OCI-LY7 (cell line): Measurements from ENCODE around the gene C17orf113.

ENCODE experiments used
- EZH2phosphoT487 ChIP-seq: fragments of 200-600 bp; sonication (generic); IDR thresholded peaks from 2 replicates; pipeline ENCODE4 v1.6.1; 2018; ENCODE audit warnings: low read depth, borderline replicate concordance, mild to moderate bottlenecking, mixed run types, antibody characterized with exemption, low read length, moderate library complexity, mixed read lengths
- TF ChIP-seq, protein P1 (sequence below): fragments of 200-600 bp; sonication (generic); conservative IDR thresholded peaks from 2 replicates; pipeline ENCODE4 v1.5.1; 2014; ENCODE audit warnings: mild to moderate bottlenecking, antibody characterized with exemption, low read length, moderate library complexity, mixed read lengths

- TF ChIP-seq, protein P1, sequence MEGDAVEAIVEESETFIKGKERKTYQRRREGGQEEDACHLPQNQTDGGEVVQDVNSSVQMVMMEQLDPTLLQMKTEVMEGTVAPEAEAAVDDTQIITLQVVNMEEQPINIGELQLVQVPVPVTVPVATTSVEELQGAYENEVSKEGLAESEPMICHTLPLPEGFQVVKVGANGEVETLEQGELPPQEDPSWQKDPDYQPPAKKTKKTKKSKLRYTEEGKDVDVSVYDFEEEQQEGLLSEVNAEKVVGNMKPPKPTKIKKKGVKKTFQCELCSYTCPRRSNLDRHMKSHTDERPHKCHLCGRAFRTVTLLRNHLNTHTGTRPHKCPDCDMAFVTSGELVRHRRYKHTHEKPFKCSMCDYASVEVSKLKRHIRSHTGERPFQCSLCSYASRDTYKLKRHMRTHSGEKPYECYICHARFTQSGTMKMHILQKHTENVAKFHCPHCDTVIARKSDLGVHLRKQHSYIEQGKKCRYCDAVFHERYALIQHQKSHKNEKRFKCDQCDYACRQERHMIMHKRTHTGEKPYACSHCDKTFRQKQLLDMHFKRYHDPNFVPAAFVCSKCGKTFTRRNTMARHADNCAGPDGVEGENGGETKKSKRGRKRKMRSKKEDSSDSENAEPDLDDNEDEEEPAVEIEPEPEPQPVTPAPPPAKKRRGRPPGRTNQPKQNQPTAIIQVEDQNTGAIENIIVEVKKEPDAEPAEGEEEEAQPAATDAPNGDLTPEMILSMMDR, result no peak
- TF ChIP-seq EZH2phosphoT487, result no peak
Observed at GRCh38 chr17:42078396-42079043, 28.1 kb upstream of the C17orf113 start.
